Neural cell (in vitro differentiated cells): Measurements from ENCODE around the gene MYEOV. TPM values are rescaled to one million over a fixed set of nuclear protein-coding genes. Genes with fewer than 3 reads are reported as not detected.

ENCODE experiments used
- H2AFZ ChIP-seq: fragments of 200-600, 300-800 bp; sonication (generic), shearing (Covaris generic); 2 replicates; pipeline ENCODE4 v1.6.0; 2014; ENCODE audit warnings: low read depth, mild to moderate bottlenecking, antibody characterized with exemption, low read length, moderate library complexity
- H3F3A ChIP-seq: fragments of 200-600 bp; shearing (Covaris generic); 2 replicates; pipeline ENCODE4 v1.6.1; 2016; ENCODE audit warnings: mild to moderate bottlenecking, moderate library complexity, mixed read lengths, antibody characterized with exemption, low read length; ENCODE audit not compliant: insufficient read depth, poor library complexity, severe bottlenecking
- H3K27ac ChIP-seq: fragments of 200-600, 300-800 bp; sonication (generic), shearing (Covaris generic); 2 replicates; pipeline ENCODE4 v1.5.1; 2014; ENCODE audit warnings: mild to moderate bottlenecking, low read length, moderate library complexity
- H3K27me3 ChIP-seq: fragments of 300-800, 200-600 bp; sonication (generic), shearing (Covaris generic); 2 replicates; pipeline ENCODE4 v1.6.0; 2014; ENCODE audit warnings: mild to moderate bottlenecking, low read depth, low read length, moderate library complexity; ENCODE audit not compliant: insufficient read depth
- H3K36me3 ChIP-seq: fragments of 300-800, 200-600 bp; sonication (generic), shearing (Covaris generic); 2 replicates; pipeline ENCODE4 v1.5.1; 2014; ENCODE audit warnings: mild to moderate bottlenecking, antibody characterized with exemption, low read length, moderate library complexity; ENCODE audit not compliant: insufficient read depth
- H3K4me2 ChIP-seq: fragments of 300-800, 200-600 bp; sonication (generic), shearing (Covaris generic); 2 replicates; pipeline ENCODE4 v1.6.0; 2014; ENCODE audit warnings: mild to moderate bottlenecking, low read length
- H3K4me3 ChIP-seq: fragments of 300-800, 200-600 bp; sonication (generic), shearing (Covaris generic); 2 replicates; pipeline ENCODE4 v1.5.1; 2014; ENCODE audit warnings: mild to moderate bottlenecking, low read length, moderate library complexity
- H3K79me2 ChIP-seq: fragments of 200-600 bp; shearing (Covaris generic); replicated peaks from 2 replicates; pipeline ENCODE4 v1.6.0; 2014; ENCODE audit warnings: mild to moderate bottlenecking, low read length, moderate library complexity; ENCODE audit not compliant: insufficient read depth
- H3K9ac ChIP-seq: fragments of 300-800, 200-600 bp; sonication (generic), shearing (Covaris generic); 2 replicates; pipeline ENCODE4 v1.6.1; 2016; ENCODE audit warnings: mild to moderate bottlenecking, low read length, mixed read lengths
- H3K9me2 ChIP-seq: fragments of 200-600 bp; shearing (Covaris generic); 2 replicates; pipeline ENCODE4 v1.6.1; 2016; ENCODE audit warnings: mild to moderate bottlenecking, low read length, mixed read lengths; ENCODE audit not compliant: insufficient read depth
- H3K9me3 ChIP-seq: fragments of 200-600, 300-800 bp; sonication (generic), shearing (Covaris generic); 2 replicates; pipeline ENCODE4 v1.6.1; 2016; ENCODE audit warnings: mild to moderate bottlenecking, mixed run types, low read length, moderate library complexity, mixed read lengths
- H4K20me1 ChIP-seq: fragments of 200-600 bp; shearing (Covaris generic); 2 replicates; pipeline ENCODE4 v1.6.1; 2016; ENCODE audit warnings: mild to moderate bottlenecking, mixed run types; ENCODE audit not compliant: insufficient read depth
- CTCF ChIP-seq: fragments of 450-650 bp; IDR thresholded peaks from 2 replicates; pipeline ENCODE4 v1.5.1; 2014; ENCODE audit warnings: antibody characterized with exemption, mild to moderate bottlenecking, moderate library complexity; ENCODE audit not compliant: poor library complexity, severe bottlenecking
- EP300 ChIP-seq: fragments of 450-650 bp; conservative IDR thresholded peaks from 2 replicates; pipeline ENCODE4 v1.6.1; 2014; ENCODE audit warnings: antibody characterized with exemption, mild to moderate bottlenecking, moderate library complexity; ENCODE audit not compliant: poor library complexity, severe bottlenecking
- EZH2 ChIP-seq: fragments of 200-600, 300-800 bp; shearing (Covaris generic), sonication (generic); IDR thresholded peaks from 2 replicates; pipeline ENCODE4 v1.6.1; 2014; ENCODE audit warnings: antibody characterized with exemption, low read length, borderline replicate concordance, mild to moderate bottlenecking; ENCODE audit not compliant: insufficient read depth, poor library complexity, severe bottlenecking
- MXI1 ChIP-seq: fragments of 450-650 bp; conservative IDR thresholded peaks from 2 replicates; pipeline ENCODE4 v1.6.1; 2014; ENCODE audit warnings: antibody characterized with exemption, mild to moderate bottlenecking; ENCODE audit not compliant: poor library complexity, severe bottlenecking
- POLR2AphosphoS5 ChIP-seq: IDR thresholded peaks from 2 replicates; pipeline ENCODE4 v1.6.1; 2012
- RAD21 ChIP-seq: fragments of 450-650 bp; conservative IDR thresholded peaks from 2 replicates; pipeline ENCODE4 v1.6.1; 2014; ENCODE audit warnings: antibody characterized with exemption, mild to moderate bottlenecking, moderate library complexity
- REST ChIP-seq: IDR thresholded peaks from 2 replicates; pipeline ENCODE4 v1.6.1; 2012; ENCODE audit warnings: borderline replicate concordance
- SMC3 ChIP-seq: fragments of 450-650 bp; conservative IDR thresholded peaks from 2 replicates; pipeline ENCODE4 v1.6.1; 2014; ENCODE audit warnings: antibody characterized with exemption, mild to moderate bottlenecking, moderate library complexity; ENCODE audit not compliant: poor library complexity
- TAF1 ChIP-seq: IDR thresholded peaks from 2 replicates; pipeline ENCODE4 v1.6.1; 2012; ENCODE audit warnings: low read depth
- polyA plus RNA-seq: library from polyadenylated mRNA; depleted of rRNA; stranded (reverse); fragments of >200 nt; gene quantifications from 2 replicates; pipeline ENCODE4 v1.2.3, GENCODE V29; 2014

MYEOV gene
- polyA plus RNA-seq, 1 donor from 2014 or later = not detected

- Histone ChIP-seq H2AFZ (no peak overlapping the region), H3K27ac (no peak overlapping the region), H3K27me3 (no peaks in the 10 kb centered on the region), H3K79me2 (no peaks in the 10 kb centered on the region), H3K9me3 (no peaks in the 10 kb centered on the region), H3K9ac (no peak overlapping the region), H4K20me1 (no peaks in the 10 kb centered on the region), H3K36me3 (no peaks in the 10 kb centered on the region), H3K4me3 (no peak overlapping the region), H3K9me2 (no peaks in the 10 kb centered on the region), H3F3A (no peaks in the 10 kb centered on the region), H3K4me2 (no peak overlapping the region)
- TF ChIP-seq EP300 = no peak
- TF ChIP-seq EZH2 = no peak
- TF ChIP-seq MXI1 = no peak
- no peak for TF ChIP-seq TAF1
- no peak for TF ChIP-seq REST
- no peak for TF ChIP-seq POLR2AphosphoS5
- no peak for TF ChIP-seq RAD21
- TF ChIP-seq SMC3 = no peak
- TF ChIP-seq CTCF = no peak
These were observed 13.0 kb upstream of the MYEOV start for GRCh38 chr11:69280994-69281393.

- no peaks in the 10 kb centered on the region for H3K79me2 ChIP-seq
- no peak overlapping the region for H2AFZ ChIP-seq
- H3K9ac ChIP-seq = no peak overlapping the region
- TF ChIP-seq POLR2AphosphoS5 (no peak), SMC3 (no peak), CTCF (no peak), RAD21 (no peak), EP300 (no peak), TAF1 (no peak), EZH2 (no peak), REST (no peak), MXI1 (no peak)
- no peaks in the 10 kb centered on the region for H3K9me3 ChIP-seq
- H3K27me3 ChIP-seq = no peaks in the 10 kb centered on the region
- no peak overlapping the region for H3K27ac ChIP-seq
- no peak overlapping the region for H3K4me2 ChIP-seq
- no peak overlapping the region for H3K4me3 ChIP-seq
- no peaks in the 10 kb centered on the region for H3F3A ChIP-seq
- no peaks in the 10 kb centered on the region for H4K20me1 ChIP-seq
- no peaks in the 10 kb centered on the region for H3K36me3 ChIP-seq
- no peaks in the 10 kb centered on the region for H3K9me2 ChIP-seq
These were observed 10.5 kb upstream of the MYEOV start for GRCh38 chr11:69283446-69283845.
